Measurements from ENCODE around the gene PLEKHM1.

DNA sequence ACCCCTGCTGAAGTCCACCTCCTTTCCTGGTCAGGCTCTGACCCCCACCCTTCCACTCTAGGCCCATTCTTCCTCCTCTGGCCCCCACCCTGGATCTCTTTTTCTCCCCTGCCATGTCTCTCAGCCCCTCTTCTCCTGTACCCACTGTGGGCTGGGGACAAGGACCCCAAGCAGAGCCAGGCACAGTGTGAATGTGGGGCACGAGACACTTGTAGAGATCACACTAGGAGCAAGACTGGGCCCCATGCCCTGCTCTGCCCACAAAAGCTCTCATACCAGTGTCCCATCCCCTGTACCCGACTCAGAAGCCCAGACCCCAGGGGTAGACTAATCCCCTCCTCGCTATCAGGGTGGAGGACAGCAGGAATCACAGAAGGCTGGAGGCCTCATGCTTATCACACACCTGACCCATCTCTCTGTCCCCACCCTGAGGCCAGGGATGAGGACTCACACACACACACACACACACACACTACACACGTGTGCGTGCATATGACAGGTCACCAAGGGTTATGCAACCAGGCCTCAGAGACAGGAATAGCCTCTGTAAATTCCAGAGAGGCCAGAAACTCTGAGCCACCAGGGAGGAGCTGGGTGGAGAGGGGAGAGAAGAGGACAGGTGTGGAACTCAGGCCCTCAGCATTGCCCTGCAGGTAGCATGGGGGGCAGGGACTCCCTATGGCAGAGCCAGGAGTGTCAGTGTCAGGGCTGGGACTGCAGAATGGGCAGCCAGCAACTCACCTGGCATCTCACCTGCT, 79.0 kb downstream of the PLEKHM1 start:
- TF ChIP-seq MAFK (IDR thresholded peaks at IDR 0.05; ENCODE audit: low read depth, low read length) (no peak), RAD21 (IDR thresholded peaks at IDR 0.05; ENCODE audit: low read length) (no peak), POLR2A (IDR thresholded peaks at IDR 0.05; ENCODE audit: low read depth, low read length) (no peak), RCOR1 (IDR thresholded peaks at IDR 0.05; ENCODE audit: insufficient replicate concordance, low read length) (no peak)
- TF ChIP-seq, protein P1, sequence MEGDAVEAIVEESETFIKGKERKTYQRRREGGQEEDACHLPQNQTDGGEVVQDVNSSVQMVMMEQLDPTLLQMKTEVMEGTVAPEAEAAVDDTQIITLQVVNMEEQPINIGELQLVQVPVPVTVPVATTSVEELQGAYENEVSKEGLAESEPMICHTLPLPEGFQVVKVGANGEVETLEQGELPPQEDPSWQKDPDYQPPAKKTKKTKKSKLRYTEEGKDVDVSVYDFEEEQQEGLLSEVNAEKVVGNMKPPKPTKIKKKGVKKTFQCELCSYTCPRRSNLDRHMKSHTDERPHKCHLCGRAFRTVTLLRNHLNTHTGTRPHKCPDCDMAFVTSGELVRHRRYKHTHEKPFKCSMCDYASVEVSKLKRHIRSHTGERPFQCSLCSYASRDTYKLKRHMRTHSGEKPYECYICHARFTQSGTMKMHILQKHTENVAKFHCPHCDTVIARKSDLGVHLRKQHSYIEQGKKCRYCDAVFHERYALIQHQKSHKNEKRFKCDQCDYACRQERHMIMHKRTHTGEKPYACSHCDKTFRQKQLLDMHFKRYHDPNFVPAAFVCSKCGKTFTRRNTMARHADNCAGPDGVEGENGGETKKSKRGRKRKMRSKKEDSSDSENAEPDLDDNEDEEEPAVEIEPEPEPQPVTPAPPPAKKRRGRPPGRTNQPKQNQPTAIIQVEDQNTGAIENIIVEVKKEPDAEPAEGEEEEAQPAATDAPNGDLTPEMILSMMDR (conservative IDR thresholded peaks at IDR 0.05; ENCODE audit: low read depth, low read length), result no peak
